NCI-H1694 treated with DMSO at 0.1 percent for 48 hours (cell line): ENCODE measurements around the gene GPRC5D.

ENCODE experiments used
- DNase-seq: peaks from one replicate; lab custom pipeline; 2025; lab: John Stamatoyannopoulos, UW

The GPRC5D gene

DNA sequence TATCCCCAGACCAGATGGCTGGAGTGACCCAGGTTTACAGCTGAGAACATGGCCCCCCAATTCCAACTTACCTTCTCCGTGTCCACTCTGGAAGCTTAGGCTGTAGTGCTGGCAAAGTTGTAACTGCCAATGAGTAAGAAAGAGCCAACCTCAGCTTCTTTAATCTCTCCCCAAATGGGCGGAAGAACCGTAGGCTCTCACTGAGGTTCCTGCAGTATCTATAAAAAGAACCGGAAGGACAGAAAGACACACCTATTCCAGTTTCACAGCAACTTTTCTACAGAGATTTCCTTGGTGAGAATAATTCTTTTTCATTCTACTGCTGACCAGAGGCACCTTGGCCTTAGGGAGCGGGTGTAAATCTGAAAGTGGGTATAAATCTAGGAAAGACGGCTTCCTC is at the start of gene GPRC5D:
TSS of gene GPRC5D (minus strand) at position 135 of the 400 bp plus-strand sequence. CDS start 1,786 bp downstream, outside the sequence.
- no peak for DNase-seq

- DNase-seq: no peak
These were observed 49.7 kb upstream of the GPRC5D start for GRCh38 chr12:13001775-13002040.

- peak; percentile 65 for DNase-seq
These were observed 49.2 kb upstream of the GPRC5D start for GRCh38 chr12:13000925-13001774.

- peak; percentile 66 for DNase-seq
These were observed 48.6 kb upstream of the GPRC5D start for GRCh38 chr12:13000616-13000924.

GRCh38 chr12:12999959-13000615 is 48.1 kb upstream of the GPRC5D start, which contains the start of gene HEBP1:
Gene HEBP1, minus strand, starts transcription at chr12:13000265. Its CDS starts 151 bp downstream, at chr12:13000114.
- peak; percentile 68 for DNase-seq

GRCh38 chr12:12999271-12999958 is 47.4 kb upstream of the GPRC5D start:
- no peak for DNase-seq

DNA sequence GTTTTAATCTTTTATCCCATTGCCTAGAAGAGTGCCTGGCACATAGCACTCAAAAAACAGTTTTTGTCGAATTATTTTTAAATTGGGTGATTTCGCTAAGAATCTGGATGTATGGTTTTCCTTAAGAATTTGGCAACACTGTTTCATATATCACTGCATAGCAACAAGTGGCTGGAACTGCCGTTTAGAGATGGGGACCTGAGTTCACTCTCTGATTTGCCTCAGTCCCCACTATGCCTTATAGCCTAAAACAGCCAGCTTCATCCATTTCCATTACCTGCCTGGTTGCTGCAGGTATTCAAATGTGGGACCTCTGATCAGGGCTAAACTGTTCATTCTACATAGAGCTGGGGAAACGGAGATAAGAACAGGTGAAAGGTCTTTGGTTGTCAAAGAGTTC is 46.3 kb upstream of the GPRC5D start:
- no peak for DNase-seq

- DNase-seq: no peak
These were observed 45.8 kb upstream of the GPRC5D start for GRCh38 chr12:12997734-12998133.

DNA sequence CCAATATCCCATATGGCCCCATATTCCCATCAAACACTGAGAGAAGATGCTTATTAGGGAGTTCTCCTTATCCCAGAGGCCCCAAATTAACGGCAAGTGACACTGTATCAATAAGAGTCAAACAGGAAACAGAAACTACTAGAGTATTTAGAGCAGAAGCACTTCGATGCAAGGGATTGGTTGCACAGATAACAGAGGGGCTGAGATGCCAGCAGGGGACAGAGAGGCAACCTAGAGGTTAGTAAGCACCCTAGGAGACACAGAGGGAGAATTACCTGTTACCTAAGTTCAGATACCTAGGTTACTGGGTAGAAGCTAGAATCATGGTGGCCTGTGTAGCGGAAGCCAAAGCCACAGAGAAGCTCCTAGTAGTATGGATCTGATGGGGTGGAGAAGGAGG is 45.2 kb upstream of the GPRC5D start:
- no peak for DNase-seq

- DNase-seq: no peak
These were observed 44.2 kb upstream of the GPRC5D start for GRCh38 chr12:12996209-12996608.

DNA sequence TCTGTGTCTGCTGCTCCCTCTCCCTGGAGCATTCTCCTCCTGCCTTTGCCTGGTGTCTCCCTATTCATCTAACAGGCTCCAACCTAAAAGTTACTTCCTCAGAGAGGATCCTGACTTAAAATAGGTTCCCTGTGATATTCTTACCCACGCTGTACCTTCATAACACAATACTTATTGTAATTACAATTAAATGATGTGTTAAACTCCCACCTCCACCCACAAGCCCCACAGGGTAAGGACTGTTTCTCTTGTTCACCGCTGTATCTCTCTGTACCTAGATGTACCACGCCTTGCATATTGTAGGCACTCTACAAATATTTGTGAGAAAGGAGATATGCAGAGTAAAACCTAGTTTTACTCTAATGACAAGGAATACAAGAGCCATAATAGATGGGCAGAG is 43.1 kb upstream of the GPRC5D start:
- no peak for DNase-seq

GRCh38 chr12:12993367-12993766 is 41.4 kb upstream of the GPRC5D start:
- no peak for DNase-seq

- DNase-seq: no peak
These were observed 40.6 kb upstream of the GPRC5D start for GRCh38 chr12:12992418-12993130.

DNA sequence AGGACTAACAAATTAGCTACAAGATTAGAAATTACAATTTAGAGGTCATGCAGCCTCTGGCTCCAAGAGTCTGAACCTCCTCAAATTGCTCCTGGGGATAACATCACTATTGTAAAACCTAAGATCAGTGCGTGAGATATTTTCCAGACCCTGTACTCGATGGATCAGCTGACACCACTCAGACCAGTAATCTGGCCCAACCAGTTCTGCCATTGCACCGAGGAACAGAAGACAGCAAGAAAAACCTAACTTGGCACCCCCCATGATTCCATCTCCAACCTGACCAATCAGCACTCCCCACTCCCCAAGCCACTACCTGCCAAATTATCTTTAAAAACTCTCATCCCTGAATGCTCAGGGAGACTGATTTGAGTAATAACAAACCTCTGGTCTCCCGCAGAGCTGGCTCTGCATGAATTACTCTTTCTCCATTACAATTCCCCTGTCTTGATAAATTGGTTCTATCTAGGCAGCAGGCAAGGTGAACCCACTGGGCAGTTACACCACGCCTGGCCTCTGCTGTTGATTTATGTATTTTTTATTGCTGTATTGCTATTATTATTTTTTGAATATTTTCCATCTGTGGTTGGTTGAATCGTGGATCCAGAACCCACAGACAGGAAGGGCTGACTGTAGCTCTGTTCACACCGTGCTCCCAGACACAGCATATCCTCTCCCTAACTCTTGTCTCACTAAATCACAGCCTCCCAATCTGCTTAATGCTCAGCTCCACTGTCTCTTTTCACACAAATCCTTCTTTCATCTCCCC is 38.9 kb upstream of the GPRC5D start:
- no peak for DNase-seq

DNA sequence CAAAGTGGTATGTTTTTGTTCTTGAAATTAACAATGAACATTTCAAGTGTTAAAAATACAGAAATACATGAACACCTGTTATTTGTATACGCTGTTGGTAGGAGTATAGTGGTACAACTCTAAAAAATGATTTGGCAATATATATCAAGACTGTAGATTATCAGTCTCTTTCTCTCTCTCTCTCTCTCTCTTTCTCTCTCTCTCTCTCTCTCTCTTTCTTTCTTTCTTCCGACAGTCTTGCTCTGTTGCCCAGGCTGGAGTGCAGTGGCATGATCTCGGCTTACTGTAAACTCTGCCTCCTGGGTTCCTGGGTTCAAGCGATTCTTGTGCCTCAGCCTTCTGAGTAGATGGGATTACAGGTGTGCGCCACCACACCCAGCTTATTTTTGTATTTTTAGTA is 35.5 kb upstream of the GPRC5D start:
- no peak for DNase-seq

- no peak for DNase-seq
These were observed 34.9 kb upstream of the GPRC5D start for GRCh38 chr12:12986775-12987331.

DNA sequence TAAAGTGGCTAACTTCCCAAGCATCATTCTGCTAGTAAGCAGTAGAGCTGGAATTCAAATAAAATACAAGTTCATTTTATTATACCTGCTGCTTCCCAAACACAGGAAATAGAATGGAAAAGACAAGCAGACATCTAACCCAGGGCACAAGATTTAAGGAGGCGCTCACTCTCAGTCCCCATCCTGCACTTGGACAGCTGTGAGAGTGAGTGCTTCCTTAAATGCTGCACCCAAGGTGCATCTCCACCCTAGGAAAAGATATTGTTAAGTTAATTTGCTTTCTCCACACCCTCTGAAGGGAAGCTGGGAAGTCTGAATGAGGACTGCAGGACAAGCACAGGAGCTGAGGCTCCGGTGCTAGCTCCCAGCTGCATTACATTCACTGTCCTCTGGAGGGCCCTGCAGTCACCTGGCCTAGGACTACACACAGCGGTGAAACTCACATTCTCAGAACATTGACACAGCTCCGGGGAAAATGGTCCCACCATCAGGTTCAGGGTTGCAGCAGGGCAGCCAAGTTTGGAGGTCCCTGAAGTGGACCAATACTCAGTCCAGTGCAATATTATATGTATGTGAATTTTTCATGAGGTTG is 33.9 kb upstream of the GPRC5D start:
- peak; percentile 26 for DNase-seq

DNA sequence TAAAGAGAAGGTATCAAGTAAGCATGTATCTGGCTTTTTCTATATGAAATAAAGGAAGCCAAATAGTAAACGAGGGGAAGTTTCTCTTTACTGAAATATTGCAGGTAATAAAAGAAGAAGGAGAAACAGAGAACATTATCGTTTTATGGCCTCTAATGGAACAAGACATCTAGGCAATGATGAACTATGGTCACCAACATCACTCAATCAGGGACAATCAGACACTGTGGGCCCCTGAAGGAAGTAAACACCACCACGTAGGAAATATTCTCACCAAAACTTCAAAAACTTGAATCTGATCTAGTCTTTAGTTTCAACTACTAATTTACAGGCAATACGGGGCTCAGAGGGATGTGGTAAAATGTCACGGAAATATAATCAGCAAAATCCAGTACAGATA is 32.2 kb upstream of the GPRC5D start:
- DNase-seq: no peak

DNA sequence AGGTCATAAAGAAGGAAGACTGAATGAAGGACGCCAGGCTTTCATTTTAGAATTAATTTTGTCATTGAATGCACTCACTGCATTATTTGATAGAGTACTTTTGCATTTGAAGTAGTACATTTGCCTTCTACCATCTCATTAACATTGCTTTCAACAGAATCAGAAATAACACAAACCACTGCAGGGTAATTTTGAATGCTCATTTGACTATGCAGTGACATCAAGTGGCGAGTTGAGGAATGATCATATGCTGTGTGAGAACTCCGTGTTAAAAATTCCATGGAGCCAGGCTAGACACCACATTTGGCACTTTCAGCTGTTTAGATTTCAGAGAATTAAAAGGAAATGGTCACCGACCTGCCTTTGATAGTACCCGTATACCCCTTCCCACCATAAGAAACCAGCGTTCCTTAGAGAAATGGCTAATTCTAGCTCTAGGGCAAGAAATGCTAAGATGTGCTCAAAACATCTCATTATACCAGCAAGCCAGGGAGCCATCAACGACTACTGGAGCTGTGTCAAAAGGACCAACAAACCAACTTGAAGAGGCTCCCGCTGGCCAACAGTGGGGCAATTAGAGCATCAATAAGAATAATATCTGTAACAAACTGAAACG is 31.6 kb upstream of the GPRC5D start:
- peak; percentile 78 for DNase-seq

DNA sequence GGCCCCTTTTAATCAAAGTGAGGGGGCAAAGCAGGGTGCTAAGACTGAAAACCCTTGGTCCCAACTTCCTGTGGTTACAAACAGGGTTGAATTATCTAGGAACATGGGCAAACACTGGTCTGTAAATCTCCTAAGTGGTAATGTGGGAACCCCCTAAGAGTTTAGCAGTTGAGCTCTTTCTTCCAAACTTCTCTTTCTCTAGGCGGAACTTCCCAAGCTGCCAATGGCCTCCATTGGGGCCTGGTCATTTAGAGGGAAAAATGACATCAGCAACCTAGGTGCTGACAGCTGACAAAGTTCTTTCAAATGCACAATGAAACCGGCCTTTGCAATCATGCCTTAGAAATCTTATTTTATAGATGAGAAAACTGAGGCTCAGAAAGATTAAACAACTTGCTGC is 30.4 kb upstream of the GPRC5D start:
- DNase-seq: no peak
